ENCODE measurements around the gene CEACAM16.

CEACAM16 gene

GRCh38 chr19:44696939-44697669 is 1.8 kb upstream of the CEACAM16 start:
- peak overlapping the region; percentile 31 to 88 (median 74); a peak in 21 of 22 replicates for H3K4me2 ChIP-seq
- H3K9ac ChIP-seq = peak overlapping the region in 7 of 11 experiments; percentile 16 to 52 (median 33); a peak in 8 of 22 replicates
- no peaks in the 10 kb centered on the region for H4K20me1 ChIP-seq
- H3K36me3 ChIP-seq = no peaks in the 10 kb centered on the region
- no peak overlapping the region for H3K4me3 ChIP-seq
- H3K27ac ChIP-seq = no peak overlapping the region; a peak in 1 of 22 replicates
- TF ChIP-seq Cebpa-rat (IDR thresholded peaks at IDR 0.05) = no peak
- peaks cover 21 to 51% (median 31%) of the 10 kb centered on the region in 10 experiments for H3K4me1 ChIP-seq
- H3K9me3 ChIP-seq (replicated peaks in 1 of 11) = no peaks in the 10 kb centered on the region
- 0 out of 22 replicates have a peak, but pooled peaks cover 0 to 4% (median 0%) of the 10 kb centered on the region in 11 experiments for H3K27me3 ChIP-seq

DNA sequence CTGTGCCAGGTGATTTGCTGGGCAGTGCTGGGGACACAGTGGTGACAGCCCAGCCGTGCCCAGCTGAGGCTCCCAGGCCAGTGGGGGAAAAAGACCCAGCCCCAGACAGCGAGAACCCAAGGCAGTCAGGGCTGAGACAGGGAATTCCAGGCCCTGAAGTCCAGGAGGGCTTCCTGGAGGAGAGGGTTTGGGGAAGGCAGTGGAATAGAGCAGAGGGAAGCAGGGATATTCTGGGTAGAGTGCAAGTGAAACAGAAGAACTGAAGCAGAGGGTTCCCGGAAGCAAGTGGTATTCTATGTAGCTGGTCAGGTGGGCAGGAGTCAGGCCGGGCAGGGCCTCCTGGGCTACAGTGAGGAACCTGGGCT is 1.3 kb upstream of the CEACAM16 start:
- Histone ChIP-seq H3K4me1 (peaks cover 15 to 46% (median 25%) of the 10 kb centered on the region in 10 experiments), H3K9ac (peak overlapping the region in 7 of 11 experiments; percentile 16 to 52 (median 33); a peak in 9 of 22 replicates), H4K20me1 (no peaks in the 10 kb centered on the region), H3K27me3 (0 out of 22 replicates have a peak, but pooled peaks cover 0 to 4% (median 0%) of the 10 kb centered on the region in 11 experiments), H3K9me3 (replicated peaks in 1 of 11) (no peaks in the 10 kb centered on the region), H3K36me3 (no peaks in the 10 kb centered on the region), H3K27ac (no peak overlapping the region; a peak in 1 of 22 replicates), H3K4me3 (no peak overlapping the region), H3K4me2 (peak overlapping the region; percentile 31 to 88 (median 74); a peak in 21 of 22 replicates)
- no peak for TF ChIP-seq Cebpa-rat (IDR thresholded peaks at IDR 0.05)

- H3K4me2 ChIP-seq = no peak overlapping the region
- peaks cover 12 to 27% (median 23%) of the 10 kb centered on the region in 10 experiments for H3K4me1 ChIP-seq
- no peak overlapping the region for H3K9ac ChIP-seq
- TF ChIP-seq Cebpa-rat (IDR thresholded peaks at IDR 0.05) = no peak
- 0 out of 22 replicates have a peak, but pooled peaks cover 0 to 4% (median 0%) of the 10 kb centered on the region in 11 experiments for H3K27me3 ChIP-seq
- no peaks in the 10 kb centered on the region for H3K9me3 ChIP-seq (replicated peaks in 1 of 11)
- no peak overlapping the region for H3K4me3 ChIP-seq
- H3K36me3 ChIP-seq = no peaks in the 10 kb centered on the region
- no peaks in the 10 kb centered on the region for H4K20me1 ChIP-seq
- no peak overlapping the region for H3K27ac ChIP-seq
Measured at GRCh38 chr19:44700547-44700946, 1.6 kb downstream of the CEACAM16 start.

DNA sequence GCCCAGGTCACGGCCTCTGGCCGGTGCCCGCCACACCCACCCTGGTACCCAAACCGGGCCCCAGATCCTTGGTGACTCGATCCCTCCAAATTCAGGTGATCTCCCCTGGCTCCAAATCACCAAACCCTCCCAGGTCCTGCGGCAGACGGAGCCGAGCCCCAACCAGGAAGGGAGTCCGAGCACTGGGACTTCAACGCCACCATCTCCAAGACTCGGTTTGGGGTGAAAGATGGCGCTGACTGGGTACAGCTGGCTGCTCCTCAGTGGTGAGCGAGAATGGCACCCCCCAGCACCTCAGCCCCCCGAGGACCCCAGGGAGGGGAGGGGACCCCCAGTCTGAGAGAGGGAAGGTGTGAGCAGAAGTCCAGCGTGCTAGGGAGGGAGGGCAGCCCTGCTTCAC is 2.3 kb downstream of the CEACAM16 start:
- Histone ChIP-seq H3K4me1 (peaks cover 12 to 24% (median 21%) of the 10 kb centered on the region in 10 experiments), H3K27me3 (0 out of 22 replicates have a peak, but pooled peaks cover 0 to 4% (median 0%) of the 10 kb centered on the region in 11 experiments), H3K9me3 (replicated peaks in 1 of 11) (no peaks in the 10 kb centered on the region), H3K4me2 (no peak overlapping the region), H3K36me3 (no peaks in the 10 kb centered on the region), H3K27ac (no peak overlapping the region), H4K20me1 (no peaks in the 10 kb centered on the region), H3K9ac (no peak overlapping the region), H3K4me3 (no peak overlapping the region)
- no peak for TF ChIP-seq Cebpa-rat (IDR thresholded peaks at IDR 0.05)

- Histone ChIP-seq H3K4me1 (peaks cover 3 to 12% (median 10%) of the 10 kb centered on the region in 10 experiments), H4K20me1 (no peaks in the 10 kb centered on the region), H3K27me3 (no peaks in the 10 kb centered on the region), H3K27ac (no peak overlapping the region), H3K9ac (no peak overlapping the region), H3K36me3 (no peaks in the 10 kb centered on the region), H3K4me3 (no peak overlapping the region), H3K9me3 (replicated peaks in 1 of 11) (no peaks in the 10 kb centered on the region), H3K4me2 (no peak overlapping the region)
- no peak for TF ChIP-seq Cebpa-rat (IDR thresholded peaks at IDR 0.05)
Measured at GRCh38 chr19:44702551-44703176, 3.7 kb downstream of the CEACAM16 start.

- Histone ChIP-seq H3K27me3 (no peaks in the 10 kb centered on the region), H3K9ac (no peak overlapping the region), H3K9me3 (replicated peaks in 1 of 11) (no peaks in the 10 kb centered on the region), H3K27ac (no peak overlapping the region), H3K4me1 (peaks cover 0 to 3% (median 1%) of the 10 kb centered on the region in 10 experiments; a peak in 6 of 20 replicates), H3K4me2 (no peak overlapping the region), H4K20me1 (no peaks in the 10 kb centered on the region), H3K4me3 (no peak overlapping the region), H3K36me3 (no peaks in the 10 kb centered on the region)
- TF ChIP-seq Cebpa-rat (IDR thresholded peaks at IDR 0.05) = no peak
Measured at GRCh38 chr19:44703336-44704078, 4.6 kb downstream of the CEACAM16 start.

GRCh38 chr19:44704982-44705381 is 6.0 kb downstream of the CEACAM16 start:
- Histone ChIP-seq H4K20me1 (no peaks in the 10 kb centered on the region), H3K4me3 (no peak overlapping the region), H3K27ac (no peak overlapping the region), H3K9me3 (replicated peaks in 1 of 11) (no peaks in the 10 kb centered on the region), H3K9ac (no peak overlapping the region), H3K4me1 (peaks cover 0 to 3% (median 1%) of the 10 kb centered on the region in 10 experiments; a peak in 7 of 20 replicates), H3K4me2 (no peak overlapping the region), H3K27me3 (no peaks in the 10 kb centered on the region), H3K36me3 (no peaks in the 10 kb centered on the region)
- TF ChIP-seq Cebpa-rat (IDR thresholded peaks at IDR 0.05) = no peak

DNA sequence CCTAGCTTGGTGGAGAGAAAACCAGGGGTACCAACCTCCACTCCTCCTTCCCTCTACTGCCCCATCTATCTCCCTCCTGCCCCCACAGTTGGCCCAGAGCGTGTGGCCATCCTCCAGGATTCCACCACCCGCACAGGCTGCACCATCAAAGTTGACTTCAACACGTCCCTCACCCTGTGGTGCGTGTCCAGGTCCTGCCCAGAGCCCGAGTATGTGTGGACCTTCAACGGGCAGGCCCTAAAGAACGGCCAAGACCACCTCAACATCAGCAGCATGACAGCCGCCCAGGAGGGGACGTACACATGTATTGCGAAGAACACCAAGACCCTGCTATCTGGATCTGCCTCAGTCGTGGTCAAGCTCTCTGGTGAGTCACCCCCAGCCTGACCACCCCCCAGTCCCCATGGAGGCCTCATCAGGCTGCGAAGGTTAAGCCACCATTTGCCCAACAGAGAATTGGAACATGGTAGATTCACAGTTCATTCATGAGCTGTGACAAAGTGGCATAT is 6.6 kb downstream of the CEACAM16 start:
- Histone ChIP-seq H3K4me2 (no peak overlapping the region), H3K9me3 (replicated peaks in 1 of 11) (no peaks in the 10 kb centered on the region), H3K36me3 (no peaks in the 10 kb centered on the region), H3K9ac (no peak overlapping the region), H3K4me1 (peaks cover 0 to 9% (median 7%) of the 10 kb centered on the region in 10 experiments; a peak in 17 of 20 replicates), H3K4me3 (no peak overlapping the region), H3K27ac (no peak overlapping the region), H4K20me1 (no peaks in the 10 kb centered on the region), H3K27me3 (no peaks in the 10 kb centered on the region)
- TF ChIP-seq Cebpa-rat (IDR thresholded peaks at IDR 0.05) = no peak

All from BLaER1 treated with 17β-estradiol and CSF1 and Interleukin-3, amounts not matched to agents 10 nM and 100 nM (cell line).